SK-N-SH (cell line): ENCODE data around the gene GRM5. TPM values are rescaled to one million over a fixed set of nuclear protein-coding genes. Genes with fewer than 3 reads are reported as not detected.

Experiments
- CTCF ChIA-PET: fragments of 300-600, 350-600 bp; formaldehyde crosslinking; extraction: SDS; loops from one replicate; lab custom pipeline; 2021; lab: Yijun Ruan, JAX
- POLR2A ChIA-PET: fragments of 350-600 bp; sonication (Branson Sonifier 250); formaldehyde crosslinking; extraction: SDS; loops from one replicate; lab custom pipeline; 2020; ENCODE audit warnings: antibody characterized with exemption, inconsistent platforms; lab: Yijun Ruan, JAX
- DNase-seq: peaks from one replicate; pipeline ENCODE4 v3.0.0; 2012
- H2AFZ ChIP-seq: fragments of 200-600 bp; sonication (generic); 2 replicates; pipeline ENCODE4 v1.8.1; 2016; ENCODE audit warnings: antibody characterized with exemption, mild to moderate bottlenecking, low read depth
- H3F3A ChIP-seq: fragments of 200-600 bp; sonication (generic); replicated peaks from 2 replicates; pipeline ENCODE3; 2016; ENCODE audit warnings: antibody characterized with exemption, mild to moderate bottlenecking; ENCODE audit not compliant: insufficient read depth
- H3K27ac ChIP-seq, 2 experiments: fragments of 200-500 bp in 1 of 2; fragments of 200-600 bp in 1 of 2; sonication (Bioruptor generic) in 1 of 2; sonication (generic), shearing (Covaris generic) in 1 of 2; 2 replicates each; pipeline versions ENCODE4 v1.5.1 to v1.6.1; 2014 to 2016; ENCODE audit warnings: low read depth in 2 of 2, inconsistent platforms in 1 of 2, low read length in 1 of 2, mild to moderate bottlenecking in 1 of 2, mixed read lengths in 1 of 2
- H3K27me3 ChIP-seq: fragments of 200-600 bp; sonication (generic), shearing (Covaris generic); 2 replicates; pipeline ENCODE4 v1.6.1; 2016; ENCODE audit warnings: mixed run types; ENCODE audit not compliant: insufficient read depth
- H3K36me3 ChIP-seq, 2 experiments: fragments of 200-500 bp in 1 of 2; fragments of 200-600 bp in 1 of 2; sonication (Bioruptor generic) in 1 of 2; sonication (generic) in 1 of 2; replicated peaks in 1 of 2; 2 replicates each; pipeline versions ENCODE3 to v1.5.1; 2014 to 2016; ENCODE audit warnings: low read length in 1 of 2, mild to moderate bottlenecking in 1 of 2; ENCODE audit not compliant: insufficient read depth in 2 of 2, control insufficient read depth in 1 of 2
- H3K4me1 ChIP-seq, 2 experiments: fragments of 200-500 bp in 1 of 2; fragments of 200-600 bp in 1 of 2; sonication (Bioruptor generic) in 1 of 2; sonication (generic), shearing (Covaris generic) in 1 of 2; 2 replicates each; pipeline versions ENCODE4 v1.5.1 to v1.6.1; 2014 to 2016; ENCODE audit warnings: low read depth in 1 of 2, low read length in 1 of 2, mixed run types in 1 of 2; ENCODE audit not compliant: insufficient read depth in 2 of 2, control insufficient read depth in 1 of 2
- H3K4me2 ChIP-seq: fragments of 200-600 bp; sonication (generic), shearing (Covaris generic); 2 replicates; pipeline ENCODE4 v1.6.1; 2017; ENCODE audit warnings: mixed run types
- H3K4me3 ChIP-seq, 2 experiments: fragments of 200-500 bp in 1 of 2; fragments of 200-600 bp in 1 of 2; sonication (Bioruptor generic) in 1 of 2; sonication (generic), shearing (Covaris generic) in 1 of 2; 2 replicates each; pipeline versions ENCODE4 v1.5.1 to v1.8.1; 2014 to 2016; ENCODE audit warnings: low read depth in 2 of 2, inconsistent platforms in 1 of 2, low read length in 1 of 2, mild to moderate bottlenecking in 1 of 2, mixed read lengths in 1 of 2, moderate library complexity in 1 of 2
- H3K79me2 ChIP-seq: fragments of 200-600 bp; sonication (generic); 2 replicates; pipeline ENCODE4 v1.8.1; 2017; ENCODE audit warnings: mild to moderate bottlenecking; ENCODE audit not compliant: insufficient read depth
- H3K9ac ChIP-seq: fragments of 200-600 bp; sonication (generic); 2 replicates; pipeline ENCODE4 v1.6.1; 2017; ENCODE audit warnings: mixed run types
- H3K9me2 ChIP-seq: fragments of 200-600 bp; sonication (generic); 2 replicates; pipeline ENCODE4 v1.6.1; 2017; ENCODE audit warnings: mixed run types
- H3K9me3 ChIP-seq: fragments of 200-600 bp; sonication (generic); 2 replicates; pipeline ENCODE4 v1.6.1; 2017; ENCODE audit warnings: mixed run types, mild to moderate bottlenecking, moderate library complexity
- H4K20me1 ChIP-seq: fragments of 200-600 bp; sonication (generic); 2 replicates; pipeline ENCODE4 v1.6.1; 2017; ENCODE audit warnings: mild to moderate bottlenecking, mixed run types; ENCODE audit not compliant: insufficient read depth
- CHD2 ChIP-seq: fragments of 150-350 bp; IDR thresholded peaks from 2 replicates; pipeline ENCODE4 v1.6.1; 2018; ENCODE audit warnings: low read length; ENCODE audit not compliant: partially characterized antibody
- ELF1 ChIP-seq: IDR thresholded peaks from 2 replicates; pipeline ENCODE4 v1.4.0; 2012
- EP300 ChIP-seq, 2 experiments: IDR thresholded peaks; 2 replicates each; pipeline versions ENCODE4 v1.4.0 to v1.6.1; 2012; ENCODE audit warnings: borderline replicate concordance in 1 of 2, low read depth in 1 of 2, low read length in 1 of 2
- EZH2phosphoT487 ChIP-seq: fragments of 200-600 bp; sonication (generic); IDR thresholded peaks from 2 replicates; pipeline ENCODE4 v1.6.1; 2017; ENCODE audit warnings: low read depth, mixed run types, mild to moderate bottlenecking, antibody characterized with exemption, moderate library complexity, borderline replicate concordance
- FOXJ3 ChIP-seq: sonication (generic); formaldehyde crosslinking; IDR thresholded peaks from 2 replicates; pipeline ENCODE4 v1.5.1; 2020; ENCODE audit warnings: mild to moderate bottlenecking, missing genetic modification reagents
- FOXM1 ChIP-seq: IDR thresholded peaks from 2 replicates; pipeline ENCODE4 v1.4.0; 2012; ENCODE audit warnings: low read depth, mild to moderate bottlenecking
- GABPA ChIP-seq: IDR thresholded peaks from 2 replicates; pipeline ENCODE4 v1.4.0; 2012; ENCODE audit warnings: low read depth, mild to moderate bottlenecking
- NFIC ChIP-seq: IDR thresholded peaks from 2 replicates; pipeline ENCODE4 v1.4.0; 2012; ENCODE audit warnings: borderline replicate concordance
- RAD21 ChIP-seq: IDR thresholded peaks from 2 replicates; pipeline ENCODE4 v1.6.1; 2012; ENCODE audit warnings: mild to moderate bottlenecking, low read length
- RCOR1 ChIP-seq: fragments of 150-350 bp; IDR thresholded peaks from 2 replicates; pipeline ENCODE4 v1.6.1; 2017; ENCODE audit warnings: antibody characterized with exemption, low read length
- RFX5 ChIP-seq: IDR thresholded peaks from 2 replicates; pipeline ENCODE4 v1.6.1; 2012; ENCODE audit warnings: mild to moderate bottlenecking, improper control_type of control experiment, low read length
- RXRA ChIP-seq: IDR thresholded peaks from 2 replicates; pipeline ENCODE4 v1.4.0; 2012; ENCODE audit warnings: low read depth, mild to moderate bottlenecking, borderline replicate concordance
- SIN3A ChIP-seq: IDR thresholded peaks from 2 replicates; pipeline ENCODE4 v1.6.1; 2012; ENCODE audit warnings: low read depth, mild to moderate bottlenecking, low read length, moderate library complexity, borderline replicate concordance
- SMC3 ChIP-seq: IDR thresholded peaks from 2 replicates; pipeline ENCODE4 v1.6.1; 2012; ENCODE audit warnings: low read depth, low read length, improper control_type of control experiment
- TCF12 ChIP-seq: IDR thresholded peaks from 2 replicates; pipeline ENCODE4 v1.4.0; 2012
- TEAD4 ChIP-seq: IDR thresholded peaks from 2 replicates; pipeline ENCODE4 v1.4.0; 2012; ENCODE audit warnings: mild to moderate bottlenecking, borderline replicate concordance; ENCODE audit not compliant: insufficient read depth
- YY1 ChIP-seq: IDR thresholded peaks from 2 replicates; pipeline ENCODE4 v1.4.0; 2012; ENCODE audit warnings: low read depth, mild to moderate bottlenecking
- WGBS: methylation state at CpG from one replicate; pipeline ENCODE4 v1.1.6; 2017; ENCODE audit warnings: low lambda C conversion rate; 5-methylcytosine and 5-hydroxymethylcytosine counted together
- polyA plus RNA-seq, 3 experiments: library from polyadenylated mRNA; depleted of rRNA; stranded (reverse); fragments of >200 nt; gene quantifications; 2 replicates each; pipeline ENCODE4 v1.2.3, GENCODE V29; 2012
- TF ChIP-seq, protein P1 (sequence below): fragments of 150-350 bp; IDR thresholded peaks from 2 replicates; pipeline ENCODE4 v1.6.1; 2017; ENCODE audit warnings: antibody characterized with exemption, low read length, low read depth, borderline replicate concordance
- TF ChIP-seq, protein P2 (sequence below): IDR thresholded peaks from 2 replicates; pipeline ENCODE4 v1.4.0; 2012; ENCODE audit warnings: low read depth, borderline replicate concordance
- TF ChIP-seq, protein P3 (sequence below): fragments of 150-350 bp; IDR thresholded peaks from 2 replicates; pipeline ENCODE4 v1.6.1; 2016; ENCODE audit warnings: mild to moderate bottlenecking, low read depth, low read length
- TF ChIP-seq, protein P4 (sequence below): IDR thresholded peaks from 2 replicates; pipeline ENCODE4 v1.4.0; 2012; ENCODE audit warnings: low read depth
- TF ChIP-seq, protein P5 (sequence below): fragments of 200-600 bp; sonication (generic); IDR thresholded peaks from 2 replicates; pipeline ENCODE4 v1.6.1; 2017; ENCODE audit warnings: antibody characterized with exemption, mild to moderate bottlenecking, moderate library complexity

Gene GRM5
- polyA plus RNA-seq, 1 of the 3 experiments (the other 2 are of a cell fraction), result not detected

DNA sequence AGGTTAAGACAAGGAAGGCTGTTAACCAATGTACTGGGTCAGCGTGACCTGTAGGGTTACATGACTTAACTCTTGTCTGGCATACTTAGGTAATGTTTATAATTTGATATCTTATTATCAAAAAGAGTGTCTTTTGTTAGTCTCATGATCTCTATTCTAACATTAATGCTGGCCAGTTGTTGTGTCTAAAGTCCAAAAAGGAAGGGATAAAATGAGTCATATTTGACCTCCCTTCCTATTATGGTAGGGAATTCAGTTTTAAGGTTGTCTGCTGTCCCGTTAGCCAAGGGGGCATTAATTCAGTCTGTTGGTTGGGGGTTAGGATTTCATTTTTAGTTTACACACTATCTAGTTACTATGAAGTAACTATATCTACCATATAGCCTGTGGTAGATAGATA is 364.0 kb downstream of the GRM5 start (continued):
- TF ChIP-seq YY1, result no peak
- no peak for TF ChIP-seq GABPA
- no peak for TF ChIP-seq RXRA
- TF ChIP-seq ELF1, result no peak
- TF ChIP-seq RAD21, result no peak
- TF ChIP-seq EZH2phosphoT487, result no peak
- no peak for TF ChIP-seq RCOR1
- TF ChIP-seq, protein P1, sequence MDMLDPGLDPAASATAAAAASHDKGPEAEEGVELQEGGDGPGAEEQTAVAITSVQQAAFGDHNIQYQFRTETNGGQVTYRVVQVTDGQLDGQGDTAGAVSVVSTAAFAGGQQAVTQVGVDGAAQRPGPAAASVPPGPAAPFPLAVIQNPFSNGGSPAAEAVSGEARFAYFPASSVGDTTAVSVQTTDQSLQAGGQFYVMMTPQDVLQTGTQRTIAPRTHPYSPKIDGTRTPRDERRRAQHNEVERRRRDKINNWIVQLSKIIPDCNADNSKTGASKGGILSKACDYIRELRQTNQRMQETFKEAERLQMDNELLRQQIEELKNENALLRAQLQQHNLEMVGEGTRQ, result no peak
- TF ChIP-seq NFIC, result no peak
- TF ChIP-seq, protein P2, sequence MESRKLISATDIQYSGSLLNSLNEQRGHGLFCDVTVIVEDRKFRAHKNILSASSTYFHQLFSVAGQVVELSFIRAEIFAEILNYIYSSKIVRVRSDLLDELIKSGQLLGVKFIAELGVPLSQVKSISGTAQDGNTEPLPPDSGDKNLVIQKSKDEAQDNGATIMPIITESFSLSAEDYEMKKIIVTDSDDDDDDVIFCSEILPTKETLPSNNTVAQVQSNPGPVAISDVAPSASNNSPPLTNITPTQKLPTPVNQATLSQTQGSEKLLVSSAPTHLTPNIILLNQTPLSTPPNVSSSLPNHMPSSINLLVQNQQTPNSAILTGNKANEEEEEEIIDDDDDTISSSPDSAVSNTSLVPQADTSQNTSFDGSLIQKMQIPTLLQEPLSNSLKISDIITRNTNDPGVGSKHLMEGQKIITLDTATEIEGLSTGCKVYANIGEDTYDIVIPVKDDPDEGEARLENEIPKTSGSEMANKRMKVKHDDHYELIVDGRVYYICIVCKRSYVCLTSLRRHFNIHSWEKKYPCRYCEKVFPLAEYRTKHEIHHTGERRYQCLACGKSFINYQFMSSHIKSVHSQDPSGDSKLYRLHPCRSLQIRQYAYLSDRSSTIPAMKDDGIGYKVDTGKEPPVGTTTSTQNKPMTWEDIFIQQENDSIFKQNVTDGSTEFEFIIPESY, result no peak
- TF ChIP-seq, all 33 proteins: peak for 0

DNA sequence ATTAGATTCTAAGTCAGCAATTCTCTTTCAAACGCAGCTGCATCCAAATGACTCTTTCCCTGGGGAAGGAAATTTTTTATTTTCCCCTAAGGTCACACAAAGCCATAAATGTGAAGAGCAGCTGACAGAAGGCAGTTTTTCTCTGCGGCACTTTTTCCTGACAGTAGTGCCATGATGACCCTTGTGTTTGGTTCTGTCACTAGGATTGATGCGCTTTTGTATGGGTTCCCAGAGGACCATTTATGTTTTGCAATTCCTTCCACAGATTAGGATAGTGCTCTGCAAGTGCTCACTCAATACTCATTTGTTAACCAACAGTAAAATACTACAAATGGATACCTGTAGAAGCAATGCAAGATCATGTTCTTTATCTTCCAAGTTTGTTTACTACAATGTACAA is 368.6 kb downstream of the GRM5 start:
- Histone ChIP-seq H3K9me2 (no peaks in the 10 kb centered on the region), H2AFZ (no peak overlapping the region), H3K79me2 (no peaks in the 10 kb centered on the region), H3K4me2 (no peak overlapping the region), H3K27me3 (no peaks in the 10 kb centered on the region; the same call in 1 of the 2 replicates), H3K36me3 (no peaks in the 10 kb centered on the region), H3K9ac (no peak overlapping the region), H4K20me1 (no peaks in the 10 kb centered on the region), H3K9me3 (no peaks in the 10 kb centered on the region), H3F3A (no peaks in the 10 kb centered on the region), H3K4me1 (no peaks in the 10 kb centered on the region), H3K27ac (no peak overlapping the region), H3K4me3 (no peak overlapping the region)
- ChIA-PET CTCF (no interaction called here), POLR2A (no interaction called here)
- TF ChIP-seq TCF12 (no peak), RXRA (no peak), YY1 (no peak), RAD21 (no peak), ELF1 (no peak), TEAD4 (no peak), FOXJ3 (CRISPR knock-in tag) (no peak), EP300 (IDR thresholded peaks at IDR 0.05; ENCODE audit: borderline replicate concordance in 1 of 2, low read depth in 1 of 2, low read length in 1 of 2) (no peak), SIN3A (no peak), FOXM1 (no peak), SMC3 (no peak), RFX5 (no peak), CHD2 (no peak), EZH2phosphoT487 (no peak)
- TF ChIP-seq, protein P3, sequence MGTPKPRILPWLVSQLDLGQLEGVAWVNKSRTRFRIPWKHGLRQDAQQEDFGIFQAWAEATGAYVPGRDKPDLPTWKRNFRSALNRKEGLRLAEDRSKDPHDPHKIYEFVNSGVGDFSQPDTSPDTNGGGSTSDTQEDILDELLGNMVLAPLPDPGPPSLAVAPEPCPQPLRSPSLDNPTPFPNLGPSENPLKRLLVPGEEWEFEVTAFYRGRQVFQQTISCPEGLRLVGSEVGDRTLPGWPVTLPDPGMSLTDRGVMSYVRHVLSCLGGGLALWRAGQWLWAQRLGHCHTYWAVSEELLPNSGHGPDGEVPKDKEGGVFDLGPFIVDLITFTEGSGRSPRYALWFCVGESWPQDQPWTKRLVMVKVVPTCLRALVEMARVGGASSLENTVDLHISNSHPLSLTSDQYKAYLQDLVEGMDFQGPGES, result no peak
- TF ChIP-seq, protein P4, sequence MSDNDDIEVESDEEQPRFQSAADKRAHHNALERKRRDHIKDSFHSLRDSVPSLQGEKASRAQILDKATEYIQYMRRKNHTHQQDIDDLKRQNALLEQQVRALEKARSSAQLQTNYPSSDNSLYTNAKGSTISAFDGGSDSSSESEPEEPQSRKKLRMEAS, result no peak
- TF ChIP-seq, protein P5, sequence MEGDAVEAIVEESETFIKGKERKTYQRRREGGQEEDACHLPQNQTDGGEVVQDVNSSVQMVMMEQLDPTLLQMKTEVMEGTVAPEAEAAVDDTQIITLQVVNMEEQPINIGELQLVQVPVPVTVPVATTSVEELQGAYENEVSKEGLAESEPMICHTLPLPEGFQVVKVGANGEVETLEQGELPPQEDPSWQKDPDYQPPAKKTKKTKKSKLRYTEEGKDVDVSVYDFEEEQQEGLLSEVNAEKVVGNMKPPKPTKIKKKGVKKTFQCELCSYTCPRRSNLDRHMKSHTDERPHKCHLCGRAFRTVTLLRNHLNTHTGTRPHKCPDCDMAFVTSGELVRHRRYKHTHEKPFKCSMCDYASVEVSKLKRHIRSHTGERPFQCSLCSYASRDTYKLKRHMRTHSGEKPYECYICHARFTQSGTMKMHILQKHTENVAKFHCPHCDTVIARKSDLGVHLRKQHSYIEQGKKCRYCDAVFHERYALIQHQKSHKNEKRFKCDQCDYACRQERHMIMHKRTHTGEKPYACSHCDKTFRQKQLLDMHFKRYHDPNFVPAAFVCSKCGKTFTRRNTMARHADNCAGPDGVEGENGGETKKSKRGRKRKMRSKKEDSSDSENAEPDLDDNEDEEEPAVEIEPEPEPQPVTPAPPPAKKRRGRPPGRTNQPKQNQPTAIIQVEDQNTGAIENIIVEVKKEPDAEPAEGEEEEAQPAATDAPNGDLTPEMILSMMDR, result no peak
- WGBS, result 0% methylated on average over 3 of the region's 3 CpGs
- DNase-seq, result no peak
